ENCODE results near the gene IL32. TPM values are rescaled to one million over a fixed set of nuclear protein-coding genes. Genes with fewer than 3 reads are reported as not detected.

IL32 gene
- polyA plus RNA-seq, 1 donor from 2014 or later = not detected

DNA sequence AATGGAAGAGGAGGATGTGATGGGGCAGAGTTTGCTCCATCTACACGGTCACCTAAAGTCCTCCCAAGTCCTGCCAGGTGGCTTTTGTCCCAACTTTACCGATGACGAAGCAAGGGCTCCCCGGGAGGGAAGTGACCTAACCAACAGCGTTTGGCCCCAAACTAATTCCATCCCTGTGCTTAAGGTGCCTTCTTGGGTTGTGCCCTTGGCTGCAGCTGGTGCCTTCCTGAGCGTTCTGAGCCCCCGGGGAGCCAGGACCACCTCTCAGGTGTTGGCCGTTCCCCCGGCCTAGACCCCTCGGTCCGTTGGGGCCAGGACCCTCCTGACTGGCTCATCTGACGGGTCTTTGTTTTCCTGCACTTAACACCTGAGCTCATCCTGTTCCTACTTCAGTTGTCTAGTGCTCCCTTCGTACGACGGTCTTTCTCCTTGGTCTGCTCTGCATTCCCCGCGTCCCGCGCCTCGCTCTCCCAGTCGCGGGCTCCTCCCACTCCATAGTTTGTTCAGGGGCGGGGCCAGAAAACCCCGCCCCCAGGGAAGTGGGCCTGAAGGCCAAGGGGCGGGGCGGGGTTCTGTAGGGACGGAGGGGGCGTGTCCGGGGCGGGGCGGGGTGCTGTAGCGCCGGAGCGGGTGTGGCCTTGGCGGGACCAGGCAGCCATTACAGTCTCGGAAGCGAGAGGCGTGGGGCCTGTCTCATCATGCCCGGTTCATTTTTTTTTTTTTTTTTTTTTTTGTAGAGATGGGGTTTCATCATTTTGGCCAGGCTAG is 34.5 kb downstream of the IL32 start:
- no peak overlapping the region for H3K4me2 ChIP-seq (ENCODE audit: low read length)
- H3K9ac ChIP-seq (ENCODE audit: low read length) = no peak overlapping the region
- H3K9me3 ChIP-seq (ENCODE audit: low read length) = no peaks in the 10 kb centered on the region
- no peaks in the 10 kb centered on the region for H3K36me3 ChIP-seq (ENCODE audit: insufficient read depth, low read length)
- H3K27ac ChIP-seq (ENCODE audit: low read length) = no peak overlapping the region
- H3K9me2 ChIP-seq (ENCODE audit: insufficient read depth, low read length) = no peaks in the 10 kb centered on the region
- H3F3A ChIP-seq (ENCODE audit: insufficient read depth, low read length, poor library complexity, severe bottlenecking) = no peaks in the 10 kb centered on the region
- no peaks in the 10 kb centered on the region for H3K79me2 ChIP-seq (replicated peaks; ENCODE audit: insufficient read depth, low read length)
- no peaks in the 10 kb centered on the region for H4K20me1 ChIP-seq (ENCODE audit: insufficient read depth)
- no peak overlapping the region for H2AFZ ChIP-seq (ENCODE audit: low read depth, low read length)
- TF ChIP-seq EZH2 (IDR thresholded peaks at IDR 0.05; ENCODE audit: borderline replicate concordance, insufficient read depth, low read length, poor library complexity, severe bottlenecking) (no peak), TAF1 (IDR thresholded peaks at IDR 0.05; ENCODE audit: low read depth) (no peak), POLR2AphosphoS5 (IDR thresholded peaks at IDR 0.05) (no peak), REST (IDR thresholded peaks at IDR 0.05; ENCODE audit: borderline replicate concordance) (no peak), CTCF (IDR thresholded peaks at IDR 0.05; ENCODE audit: poor library complexity, severe bottlenecking) (no peak), EP300 (conservative IDR thresholded peaks at IDR 0.05; ENCODE audit: poor library complexity, severe bottlenecking) (no peak), RAD21 (conservative IDR thresholded peaks at IDR 0.05) (no peak)
- H3K27me3 ChIP-seq (ENCODE audit: insufficient read depth, low read depth, low read length) = peaks cover 32% of the 10 kb centered on the region
- no peak overlapping the region for H3K4me3 ChIP-seq (ENCODE audit: low read length)

GRCh38 chr16:3101018-3101840 is 35.8 kb downstream of the IL32 start:
- Histone ChIP-seq H3K9me2 (ENCODE audit: insufficient read depth, low read length) (no peaks in the 10 kb centered on the region), H3K4me2 (ENCODE audit: low read length) (no peak overlapping the region), H4K20me1 (ENCODE audit: insufficient read depth) (no peaks in the 10 kb centered on the region), H3K79me2 (replicated peaks; ENCODE audit: insufficient read depth, low read length) (no peaks in the 10 kb centered on the region), H3K9me3 (ENCODE audit: low read length) (no peaks in the 10 kb centered on the region), H3K27me3 (ENCODE audit: insufficient read depth, low read depth, low read length) (peaks cover 32% of the 10 kb centered on the region), H3K27ac (ENCODE audit: low read length) (no peak overlapping the region), H2AFZ (ENCODE audit: low read depth, low read length) (no peak overlapping the region), H3K36me3 (ENCODE audit: insufficient read depth, low read length) (no peaks in the 10 kb centered on the region), H3F3A (ENCODE audit: insufficient read depth, low read length, poor library complexity, severe bottlenecking) (no peaks in the 10 kb centered on the region), H3K4me3 (ENCODE audit: low read length) (no peak overlapping the region), H3K9ac (ENCODE audit: low read length) (no peak overlapping the region)
- peak; percentile 39 for TF ChIP-seq CTCF (IDR thresholded peaks at IDR 0.05; ENCODE audit: poor library complexity, severe bottlenecking)
- no peak for TF ChIP-seq SMC3 (conservative IDR thresholded peaks at IDR 0.05; ENCODE audit: poor library complexity)
